HEK293T (cell line): ENCODE data around the gene PNP.

ENCODE experiments used
- ELF4 ChIP-seq: fragments of 450-650 bp; IDR thresholded peaks from 2 replicates; pipeline ENCODE4 v1.6.1; 2017; ENCODE audit warnings: antibody characterized with exemption
- FOXK2 ChIP-seq: fragments of 450-650 bp; IDR thresholded peaks from 2 replicates; pipeline ENCODE4 v1.6.1; 2016; ENCODE audit warnings: mild to moderate bottlenecking
- SP1 ChIP-seq: fragments of 450-650 bp; IDR thresholded peaks from 2 replicates; pipeline ENCODE4 v1.6.1; 2017
- SUZ12 ChIP-seq: fragments of 450-650 bp; IDR thresholded peaks from 2 replicates; pipeline ENCODE4 v1.6.1; 2016; ENCODE audit warnings: mild to moderate bottlenecking
- TF ChIP-seq, protein P1 (sequence below): fragments of 450-650 bp; IDR thresholded peaks from 2 replicates; pipeline ENCODE4 v1.6.1; 2016

DNA sequence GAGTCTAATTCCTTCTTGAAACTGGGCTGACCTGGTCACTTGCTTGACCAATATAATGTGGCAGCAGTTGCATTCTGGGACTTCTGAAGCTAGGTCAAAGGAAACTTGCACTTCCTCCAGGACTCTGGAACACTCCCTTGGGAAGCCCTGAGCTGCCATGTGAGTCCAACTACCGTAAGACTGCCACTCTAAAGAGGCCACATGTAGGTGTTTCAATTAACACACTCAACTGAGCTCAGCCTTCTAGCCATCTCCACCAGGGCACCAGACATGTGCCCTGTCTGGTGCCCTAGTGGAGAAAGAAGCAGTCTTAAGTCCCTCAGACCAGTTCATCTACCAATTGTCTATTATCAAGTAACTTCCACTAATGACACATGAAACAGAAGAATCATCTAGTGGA is 49.8 kb upstream of the PNP start:
- TF ChIP-seq ELF4: no peak
- no peak for TF ChIP-seq SP1
- TF ChIP-seq FOXK2: no peak
- TF ChIP-seq, protein P1, sequence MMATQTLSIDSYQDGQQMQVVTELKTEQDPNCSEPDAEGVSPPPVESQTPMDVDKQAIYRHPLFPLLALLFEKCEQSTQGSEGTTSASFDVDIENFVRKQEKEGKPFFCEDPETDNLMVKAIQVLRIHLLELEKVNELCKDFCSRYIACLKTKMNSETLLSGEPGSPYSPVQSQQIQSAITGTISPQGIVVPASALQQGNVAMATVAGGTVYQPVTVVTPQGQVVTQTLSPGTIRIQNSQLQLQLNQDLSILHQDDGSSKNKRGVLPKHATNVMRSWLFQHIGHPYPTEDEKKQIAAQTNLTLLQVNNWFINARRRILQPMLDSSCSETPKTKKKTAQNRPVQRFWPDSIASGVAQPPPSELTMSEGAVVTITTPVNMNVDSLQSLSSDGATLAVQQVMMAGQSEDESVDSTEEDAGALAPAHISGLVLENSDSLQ: no peak
- no peak for TF ChIP-seq SUZ12
